Karpas-422 (cell line): ENCODE results near the gene FOXL1. TPM values are rescaled to one million over a fixed set of nuclear protein-coding genes. Genes with fewer than 3 reads are reported as not detected.

Source experiments
- DNase-seq: peaks from one replicate; pipeline ENCODE4 v3.0.0-alpha.2; 2015
- H2AFZ ChIP-seq: fragments of 200-600 bp; sonication (generic); 2 replicates; pipeline ENCODE4 v1.6.1; 2014; ENCODE audit warnings: antibody characterized with exemption, low read length, mixed read lengths
- H3K27ac ChIP-seq: fragments of 200-600 bp; sonication (generic); 2 replicates; pipeline ENCODE4 v1.5.1; 2014; ENCODE audit warnings: mild to moderate bottlenecking, low read length, moderate library complexity
- H3K27me3 ChIP-seq: fragments of 200-600 bp; sonication (generic); 2 replicates; pipeline ENCODE4 v1.6.1; 2014; ENCODE audit warnings: low read length, mixed read lengths
- H3K36me3 ChIP-seq: fragments of 200-600 bp; sonication (generic); 2 replicates; pipeline ENCODE4 v1.6.1; 2014; ENCODE audit warnings: low read length, mixed read lengths; ENCODE audit not compliant: insufficient read depth
- H3K4me1 ChIP-seq: fragments of 200-600 bp; sonication (generic); 2 replicates; pipeline ENCODE4 v1.6.1; 2014; ENCODE audit warnings: mild to moderate bottlenecking, low read length, mixed read lengths
- H3K4me2 ChIP-seq: fragments of 200-600 bp; sonication (generic); 2 replicates; pipeline ENCODE4 v1.6.1; 2014; ENCODE audit warnings: low read length, low read depth, mild to moderate bottlenecking; ENCODE audit not compliant: poor library complexity, severe bottlenecking
- H3K4me3 ChIP-seq: fragments of 200-600 bp; sonication (generic); 2 replicates; pipeline ENCODE4 v1.5.1; 2014; ENCODE audit warnings: mild to moderate bottlenecking, antibody characterized with exemption, low read length, mixed read lengths
- H3K79me2 ChIP-seq: fragments of 200-600 bp; sonication (generic); 2 replicates; pipeline ENCODE4 v1.6.1; 2014; ENCODE audit warnings: mild to moderate bottlenecking, low read length, mixed read lengths
- H3K9ac ChIP-seq: fragments of 200-600 bp; sonication (generic); 2 replicates; pipeline ENCODE4 v1.6.0; 2014; ENCODE audit warnings: low read length
- H3K9me2 ChIP-seq: fragments of 200-600 bp; sonication (generic), shearing (Covaris generic); replicated peaks from 2 replicates; pipeline ENCODE4 v1.6.0; 2014; ENCODE audit warnings: mild to moderate bottlenecking, low read length, moderate library complexity; ENCODE audit not compliant: insufficient read depth
- H3K9me3 ChIP-seq: fragments of 300-700, 200-600 bp; sonication (generic); 2 replicates; pipeline ENCODE4 v1.6.1; 2014; ENCODE audit warnings: low read length, mixed read lengths
- H4K20me1 ChIP-seq: fragments of 200-600 bp; sonication (generic); 2 replicates; pipeline ENCODE4 v1.6.1; 2014; ENCODE audit warnings: mild to moderate bottlenecking, antibody characterized with exemption, low read length, low read depth; ENCODE audit not compliant: insufficient read depth
- total RNA-seq: library from RNA; depleted of rRNA; stranded (reverse); fragments of >200 nt; shearing (Covaris generic); gene quantifications from 2 replicates; pipeline ENCODE4 v1.2.3, GENCODE V29; 2014; ENCODE audit warnings: low replicate concordance; rRNA removed

Gene FOXL1
- total RNA-seq, result not detected in 2 replicates

- DNase-seq, result no peak
- Histone ChIP-seq H3K79me2 (no peaks in the 10 kb centered on the region), H3K27ac (no peak within 1 kb of the TSS), H3K4me1 (no peaks in the 10 kb centered on the region), H3K4me3 (no peak within 1 kb of the TSS), H3K27me3 (no peaks in the 10 kb centered on the region), H3K9ac (no peak within 1 kb of the TSS), H3K36me3 (no peaks in the 10 kb centered on the region), H4K20me1 (no peaks in the 10 kb centered on the region), H3K9me2 (no peaks in the 10 kb centered on the region), H2AFZ (no peak within 1 kb of the TSS), H3K4me2 (no peak within 1 kb of the TSS), H3K9me3 (no peaks in the 10 kb centered on the region)
Measured at GRCh38 chr16:86578061-86578599, at the start of gene FOXL1. Gene FOXL1 (plus strand): TSS chr16:86578549. CDS start chr16:86578724, 175 bp downstream.

DNA sequence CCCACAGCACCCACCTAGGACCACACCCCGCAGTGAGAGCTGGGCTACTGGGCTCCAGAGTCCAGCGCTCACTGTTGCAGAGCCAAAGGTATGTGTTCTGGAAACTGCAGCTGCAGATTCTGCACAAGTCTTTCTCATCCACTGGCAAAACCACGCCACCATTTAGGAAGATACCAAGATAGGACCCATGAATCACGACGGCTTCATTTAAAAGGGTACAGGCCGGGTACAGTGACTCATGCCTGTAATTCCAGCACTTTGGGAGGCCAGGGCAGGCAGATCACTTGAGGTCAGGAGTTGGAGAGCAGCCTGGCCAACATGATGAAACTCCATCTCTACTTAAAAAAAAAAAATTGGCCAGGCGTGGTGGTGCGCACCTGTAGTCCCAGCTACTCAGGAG is 49.2 kb upstream of the FOXL1 start:
- no peak overlapping the region for H3K4me2 ChIP-seq
- H3K4me1 ChIP-seq, result no peaks in the 10 kb centered on the region
- H3K9me3 ChIP-seq, result no peaks in the 10 kb centered on the region
- H3K27me3 ChIP-seq, result no peaks in the 10 kb centered on the region
- H3K4me3 ChIP-seq, result no peak overlapping the region
- H3K36me3 ChIP-seq, result no peaks in the 10 kb centered on the region
- H3K9me2 ChIP-seq, result no peaks in the 10 kb centered on the region
- no peak for DNase-seq
- H3K79me2 ChIP-seq, result no peaks in the 10 kb centered on the region
- H3K9ac ChIP-seq, result no peak overlapping the region
- no peak overlapping the region for H3K27ac ChIP-seq
- H4K20me1 ChIP-seq, result no peaks in the 10 kb centered on the region; the same call in 1 of the 2 replicates
- no peak overlapping the region for H2AFZ ChIP-seq

- no peak overlapping the region for H2AFZ ChIP-seq
- no peak overlapping the region for H3K27ac ChIP-seq
- H3K4me1 ChIP-seq, result no peaks in the 10 kb centered on the region
- H3K27me3 ChIP-seq, result no peaks in the 10 kb centered on the region
- H3K9ac ChIP-seq, result no peak overlapping the region
- DNase-seq, result no peak
- no peaks in the 10 kb centered on the region for H3K9me2 ChIP-seq
- H3K79me2 ChIP-seq, result no peaks in the 10 kb centered on the region
- no peaks in the 10 kb centered on the region for H3K36me3 ChIP-seq
- H4K20me1 ChIP-seq, result no peaks in the 10 kb centered on the region; the same call in 1 of the 2 replicates
- H3K4me3 ChIP-seq, result no peak overlapping the region
- no peaks in the 10 kb centered on the region for H3K9me3 ChIP-seq
- no peak overlapping the region for H3K4me2 ChIP-seq
Measured at GRCh38 chr16:86530251-86531190, 47.8 kb upstream of the FOXL1 start.

GRCh38 chr16:86531191-86531545 is 47.2 kb upstream of the FOXL1 start:
- Histone ChIP-seq H3K36me3 (no peaks in the 10 kb centered on the region), H3K27me3 (no peaks in the 10 kb centered on the region), H3K9me3 (no peaks in the 10 kb centered on the region), H2AFZ (no peak overlapping the region), H3K27ac (no peak overlapping the region), H4K20me1 (no peaks in the 10 kb centered on the region; the same call in 1 of the 2 replicates), H3K79me2 (no peaks in the 10 kb centered on the region), H3K4me2 (no peak overlapping the region), H3K9me2 (no peaks in the 10 kb centered on the region), H3K4me1 (no peaks in the 10 kb centered on the region), H3K9ac (no peak overlapping the region), H3K4me3 (no peak overlapping the region)
- no peak for DNase-seq

DNA sequence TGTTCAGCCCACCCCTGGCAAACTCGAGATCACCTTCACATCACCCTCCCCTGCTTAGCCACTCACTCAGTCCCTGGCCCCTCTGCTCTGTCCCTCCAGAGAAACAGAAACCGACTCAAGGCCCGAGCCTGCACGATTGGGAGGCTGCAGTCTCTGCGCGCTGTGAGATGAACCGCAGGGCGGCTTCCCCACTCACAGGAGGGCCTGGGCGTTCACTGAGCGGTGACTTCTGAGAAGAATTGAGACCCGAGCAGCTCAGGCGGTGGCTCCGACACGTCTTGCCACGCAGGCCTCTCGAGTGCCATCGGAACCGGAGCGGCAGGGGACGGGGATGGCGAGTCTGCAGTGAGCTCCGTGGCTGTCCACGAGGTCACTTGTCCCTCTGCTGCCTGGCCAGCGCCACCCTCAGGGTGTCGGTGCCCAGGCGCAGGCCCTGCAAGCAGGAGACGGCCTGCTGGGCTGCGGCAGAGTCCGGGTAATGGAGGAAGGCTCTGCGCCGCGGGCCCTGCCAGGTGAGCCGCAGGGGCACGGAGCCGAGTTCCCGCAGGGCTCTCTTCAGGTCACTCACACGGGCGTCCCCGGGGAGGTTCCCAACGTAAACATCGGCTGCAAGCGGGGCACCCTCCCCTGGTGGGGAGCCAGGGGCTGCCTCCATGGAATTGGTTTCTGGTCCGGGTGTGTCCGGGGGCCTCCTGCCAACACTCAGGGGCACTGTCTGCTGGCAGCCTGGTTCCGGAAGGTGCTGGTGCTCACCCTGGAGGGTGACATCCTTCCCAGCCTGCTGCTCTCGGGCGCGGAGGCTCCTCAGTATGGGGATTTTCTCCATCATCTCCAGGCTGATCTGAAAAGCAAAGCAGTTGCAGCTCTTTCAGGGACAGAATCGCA is 46.5 kb upstream of the FOXL1 start:
- H2AFZ ChIP-seq, result no peak overlapping the region
- H3K27me3 ChIP-seq, result no peaks in the 10 kb centered on the region
- H3K36me3 ChIP-seq, result no peaks in the 10 kb centered on the region
- H3K27ac ChIP-seq, result no peak overlapping the region
- no peak for DNase-seq
- H4K20me1 ChIP-seq, result no peaks in the 10 kb centered on the region; the same call in 1 of the 2 replicates
- H3K4me2 ChIP-seq, result no peak overlapping the region
- no peaks in the 10 kb centered on the region for H3K9me3 ChIP-seq
- no peaks in the 10 kb centered on the region for H3K9me2 ChIP-seq
- H3K4me3 ChIP-seq, result no peak overlapping the region
- no peaks in the 10 kb centered on the region for H3K4me1 ChIP-seq
- H3K9ac ChIP-seq, result no peak overlapping the region
- no peaks in the 10 kb centered on the region for H3K79me2 ChIP-seq

GRCh38 chr16:86532526-86532815 is 45.9 kb upstream of the FOXL1 start:
- Histone ChIP-seq H3K9me3 (no peaks in the 10 kb centered on the region), H4K20me1 (no peaks in the 10 kb centered on the region; the same call in 1 of the 2 replicates), H3K9ac (no peak overlapping the region), H3K4me1 (no peaks in the 10 kb centered on the region), H3K4me3 (no peak overlapping the region), H3K79me2 (no peaks in the 10 kb centered on the region), H3K9me2 (no peaks in the 10 kb centered on the region), H3K27ac (no peak overlapping the region), H3K27me3 (no peaks in the 10 kb centered on the region), H3K36me3 (no peaks in the 10 kb centered on the region), H3K4me2 (no peak overlapping the region), H2AFZ (no peak overlapping the region)
- DNase-seq, result no peak

GRCh38 chr16:86533076-86533475 is 45.3 kb upstream of the FOXL1 start:
- Histone ChIP-seq H2AFZ (no peak overlapping the region), H3K27ac (no peak overlapping the region), H3K36me3 (no peaks in the 10 kb centered on the region), H3K79me2 (no peaks in the 10 kb centered on the region), H3K9ac (no peak overlapping the region), H3K9me3 (no peaks in the 10 kb centered on the region), H3K27me3 (no peaks in the 10 kb centered on the region), H4K20me1 (no peaks in the 10 kb centered on the region), H3K4me2 (no peak overlapping the region), H3K9me2 (no peaks in the 10 kb centered on the region), H3K4me3 (no peak overlapping the region), H3K4me1 (no peaks in the 10 kb centered on the region)
- no peak for DNase-seq

- H3K36me3 ChIP-seq, result no peaks in the 10 kb centered on the region
- H3K4me3 ChIP-seq, result no peak overlapping the region
- H3K4me2 ChIP-seq, result no peak overlapping the region
- no peak for DNase-seq
- no peaks in the 10 kb centered on the region for H3K9me3 ChIP-seq
- no peaks in the 10 kb centered on the region for H3K9me2 ChIP-seq
- no peak overlapping the region for H3K27ac ChIP-seq
- H3K9ac ChIP-seq, result no peak overlapping the region
- no peaks in the 10 kb centered on the region for H3K79me2 ChIP-seq
- no peak overlapping the region for H2AFZ ChIP-seq
- no peaks in the 10 kb centered on the region for H3K4me1 ChIP-seq
- no peaks in the 10 kb centered on the region for H3K27me3 ChIP-seq
- no peaks in the 10 kb centered on the region for H4K20me1 ChIP-seq
Measured at GRCh38 chr16:86533767-86534351, 44.5 kb upstream of the FOXL1 start.
